Hepatocyte (in vitro differentiated cells): ENCODE data around the gene CSRP2.

ENCODE experiments used
- CTCF ChIP-seq: fragments of 200-600 bp; sonication (generic); IDR thresholded peaks from 2 replicates; pipeline ENCODE4 v1.5.1; 2016; ENCODE audit warnings: antibody characterized with exemption, mild to moderate bottlenecking; ENCODE audit not compliant: poor library complexity
- EZH2 ChIP-seq: fragments of 200-600 bp; sonication (generic); IDR thresholded peaks from 2 replicates; pipeline ENCODE4 v1.6.1; 2016; ENCODE audit warnings: antibody characterized with exemption, mild to moderate bottlenecking, borderline replicate concordance

- TF ChIP-seq CTCF (no peak), EZH2 (no peak)
These were observed 10.0 kb upstream of the CSRP2 start for GRCh38 chr12:76888775-76889174.
